Stimulated activated CD4-positive, alpha-beta T cell treated with anti-CD3 and anti-CD28 coated beads, Interleukin-1b, Interleukin-23, amount 100 ng/mL, for 24 hours (primary cell): ENCODE measurements around the gene GABRG3.

Experiments
- DNase-seq, 4 experiments: peaks; one replicate each; pipeline ENCODE4 v3.0.0-alpha.2; 2020; ENCODE audit warnings: low read depth in 4 of 4, low spot score in 1 of 4

Gene GABRG3

DNA sequence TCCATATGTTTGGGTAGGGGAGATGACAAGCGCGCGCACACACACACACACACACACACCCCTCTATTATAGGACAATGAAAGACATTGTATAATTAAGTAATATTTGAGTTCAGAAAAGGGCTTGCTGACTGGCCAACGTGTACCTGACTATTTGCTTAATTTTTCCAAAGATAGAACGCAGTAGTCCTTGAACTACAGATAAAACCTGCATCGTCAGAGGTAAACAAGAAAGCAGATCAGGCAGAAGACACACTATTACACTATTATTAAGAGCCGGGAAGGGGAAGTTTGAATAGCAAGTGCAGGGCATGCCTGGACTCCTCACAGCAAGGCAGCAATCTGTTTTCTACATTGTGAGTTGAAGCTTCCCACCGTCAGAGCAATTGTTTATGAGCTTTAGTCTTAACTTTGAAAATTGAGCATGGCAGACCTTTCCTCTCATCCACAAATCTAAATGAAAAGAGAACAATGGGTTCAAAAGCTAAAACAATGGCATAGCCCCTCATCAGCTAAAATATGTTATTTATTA, 427.7 kb downstream of the GABRG3 start:
- no peak for DNase-seq

DNA sequence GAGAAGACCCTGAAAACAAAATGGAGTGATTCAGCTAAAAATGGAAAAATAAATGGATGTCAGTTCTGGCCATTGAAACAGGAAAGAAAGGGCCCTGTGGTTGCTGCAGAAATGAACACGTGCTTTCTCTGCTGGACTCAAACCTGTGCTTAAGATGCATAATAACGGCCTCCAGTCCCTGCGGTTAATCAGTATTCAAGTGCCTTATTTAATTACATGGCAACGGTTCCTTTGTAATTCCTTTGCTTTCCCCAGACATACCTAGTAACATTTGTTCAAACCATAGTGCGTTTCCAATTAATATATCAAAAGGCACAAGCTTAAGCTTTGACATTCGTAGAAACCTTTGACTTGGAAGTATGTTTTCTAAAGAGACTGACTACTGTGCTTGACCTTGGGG, 428.3 kb downstream of the GABRG3 start:
- no peak for DNase-seq

DNA sequence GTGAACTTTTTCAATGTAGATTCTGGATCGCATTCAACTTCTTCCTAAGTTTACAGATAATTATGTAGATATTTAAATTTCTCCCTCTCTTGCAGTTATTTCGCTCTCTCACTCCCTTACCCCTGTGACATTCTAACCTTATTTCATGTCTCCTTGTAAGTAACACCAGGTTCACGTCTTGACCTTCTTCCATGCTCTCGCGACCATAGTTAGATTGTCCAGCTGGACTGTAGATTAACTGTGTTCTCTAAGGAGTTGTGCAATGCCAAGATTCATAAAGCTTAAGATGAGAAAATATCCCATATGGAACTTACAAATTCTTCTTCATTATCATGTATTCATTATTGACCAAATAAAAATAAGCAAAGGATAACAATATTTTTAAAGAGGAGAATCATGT, 430.5 kb downstream of the GABRG3 start:
- DNase-seq, result no peak

DNA sequence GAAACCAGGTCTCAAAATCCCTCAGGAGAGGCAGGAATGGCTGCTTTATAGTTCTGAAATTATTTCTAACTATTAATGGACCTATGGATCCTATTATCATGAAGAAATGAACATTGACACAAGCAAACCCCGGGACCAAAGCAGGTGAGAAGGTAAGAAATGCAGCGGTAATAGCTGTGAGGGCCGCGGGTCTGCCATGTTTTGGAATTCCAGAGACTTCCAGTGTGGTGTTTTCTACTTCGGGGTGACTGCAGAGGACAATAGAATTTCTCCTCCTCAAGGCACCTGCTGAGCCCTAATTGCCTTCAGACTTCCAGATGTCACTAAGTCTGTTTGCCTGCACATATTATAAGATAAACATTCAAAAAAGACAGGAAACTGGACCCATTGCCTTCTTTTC, 437.4 kb downstream of the GABRG3 start:
- DNase-seq, result no peak

DNA sequence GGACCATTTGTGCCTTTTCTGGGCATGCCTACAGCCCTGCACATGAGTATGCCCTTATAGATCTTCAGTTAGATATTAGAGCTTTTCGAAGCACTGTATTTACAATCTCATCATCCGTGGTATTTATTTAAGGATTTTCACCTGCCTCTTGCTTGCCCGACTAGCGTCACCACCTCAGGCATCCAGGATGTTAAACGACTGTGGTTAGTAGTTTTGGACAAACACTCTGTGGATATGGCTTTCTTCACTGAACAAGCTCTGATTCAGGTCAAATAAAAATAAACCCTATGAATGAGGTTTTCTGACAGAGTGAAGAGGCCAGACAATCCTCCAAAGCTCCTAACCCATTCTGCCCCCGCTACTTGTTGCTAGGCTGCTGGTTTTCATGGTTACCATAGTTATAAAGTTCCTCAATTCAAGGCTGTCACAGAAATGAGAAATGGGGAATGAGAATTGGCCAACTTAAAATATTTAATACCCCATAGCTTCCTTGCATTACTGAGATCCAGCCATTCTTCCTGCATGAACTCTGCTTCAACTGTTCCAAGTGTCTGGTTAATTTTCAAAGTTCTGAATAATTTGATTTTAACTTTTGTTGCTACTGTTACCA, 440.1 kb downstream of the GABRG3 start:
- DNase-seq, result no peak

DNA sequence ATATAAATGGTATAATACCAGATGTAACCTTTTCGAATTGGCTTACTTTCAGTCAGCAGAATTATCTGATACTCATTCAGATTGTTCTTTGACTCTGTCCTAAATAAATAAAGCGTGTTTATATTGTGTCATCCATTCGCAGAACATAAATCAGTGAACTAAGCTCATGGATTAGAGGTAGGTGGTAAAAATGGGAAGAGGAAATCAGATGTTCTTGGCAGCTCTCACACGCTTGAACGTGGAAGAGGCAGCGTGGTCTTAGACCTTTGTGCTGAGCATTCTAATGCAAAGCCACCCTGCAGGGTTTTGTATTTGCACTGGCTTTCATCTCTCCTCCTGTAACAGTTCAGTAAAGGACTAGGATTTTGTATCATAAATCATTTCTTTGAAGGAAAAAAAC, 441.4 kb downstream of the GABRG3 start:
- no peak for DNase-seq

DNA sequence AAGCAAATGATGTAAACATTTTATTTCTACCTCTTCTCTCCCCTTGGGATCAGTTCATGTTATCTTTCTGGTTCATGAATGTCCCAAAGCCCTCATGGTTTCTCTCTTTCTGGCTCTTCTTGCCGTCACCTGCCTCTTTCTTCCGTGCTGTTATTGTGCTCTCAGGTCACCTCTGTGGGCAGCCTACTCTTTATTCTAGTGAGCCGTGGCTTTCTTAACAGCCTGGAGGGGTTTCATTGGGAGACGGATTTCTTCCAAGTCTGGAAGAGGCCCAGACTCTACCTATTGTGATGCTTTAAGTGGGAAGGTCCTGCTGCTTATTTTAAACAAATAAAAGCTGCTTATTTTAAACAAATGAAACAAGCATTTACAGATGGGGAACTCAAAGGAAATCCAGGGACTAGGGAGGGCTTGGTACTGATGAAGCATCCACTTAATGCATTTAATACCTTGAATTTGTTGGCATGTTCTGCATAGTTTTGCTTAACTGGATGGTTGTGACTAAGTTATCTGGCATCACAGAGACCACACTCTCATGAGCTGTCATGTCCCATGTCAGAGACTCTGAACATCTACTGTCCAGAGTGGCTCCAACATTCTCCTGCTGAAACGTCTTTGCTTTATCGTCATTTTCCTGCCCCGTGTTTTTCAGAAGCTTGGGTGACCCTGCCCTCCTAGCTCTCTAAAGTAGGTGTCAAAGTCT, 443.3 kb downstream of the GABRG3 start:
- DNase-seq, result no peak

DNA sequence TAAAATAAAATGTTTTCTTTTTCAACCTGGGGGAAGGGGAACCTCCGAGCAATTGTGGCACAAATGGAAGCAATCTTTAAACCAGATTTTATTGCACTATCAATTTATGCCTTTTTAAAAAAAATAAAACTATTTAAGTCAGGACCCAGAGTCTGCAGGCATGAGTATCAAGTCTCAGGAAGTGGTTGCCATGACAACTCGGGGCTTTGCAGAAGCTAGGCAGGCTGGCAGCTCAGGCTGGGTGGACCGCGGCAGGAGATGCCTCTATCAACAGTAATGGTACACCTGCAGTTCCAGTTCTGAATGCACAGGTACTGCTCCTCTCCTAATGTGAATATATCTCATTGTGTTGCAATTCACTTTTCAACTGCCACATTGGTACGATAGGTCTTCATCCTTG, 447.7 kb downstream of the GABRG3 start:
- no peak for DNase-seq

DNA sequence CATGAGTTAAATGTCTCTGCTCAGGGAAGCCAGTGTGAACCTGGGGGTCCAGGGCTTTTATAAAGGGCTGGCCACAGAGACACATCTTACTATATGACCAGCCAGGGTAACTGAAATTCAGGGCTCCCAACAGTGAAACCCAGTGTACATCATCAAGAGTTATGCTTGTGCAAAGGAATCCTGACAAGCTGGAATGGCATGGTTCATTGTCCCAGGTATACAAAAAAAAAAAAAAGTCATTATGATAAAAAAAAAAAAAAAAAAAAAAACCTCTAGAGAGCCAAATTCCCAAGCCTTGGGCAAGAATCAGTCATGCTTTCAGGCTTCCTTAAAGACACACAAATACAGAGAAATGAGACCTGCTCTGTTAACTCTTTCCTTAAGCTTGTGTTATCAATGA, 452.0 kb downstream of the GABRG3 start:
- DNase-seq, result no peak

DNA sequence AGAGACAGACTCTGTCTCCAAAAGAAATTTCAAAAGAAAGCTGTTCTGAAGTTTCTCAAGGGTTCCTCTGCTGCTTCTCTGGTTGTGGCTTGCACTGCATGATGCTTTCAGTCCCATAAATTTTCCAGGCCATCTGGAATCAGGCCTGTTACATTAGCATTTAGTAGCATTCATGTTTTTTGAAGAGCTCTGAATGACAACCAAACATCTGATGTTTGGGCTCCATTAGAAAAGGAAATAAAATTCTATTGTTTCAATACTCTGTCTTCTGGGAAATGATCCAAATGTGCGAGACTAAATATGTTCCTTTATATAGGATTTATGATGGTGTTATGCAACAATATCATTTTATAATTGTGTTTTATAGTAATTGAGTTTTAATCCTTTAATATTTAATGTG, 455.8 kb downstream of the GABRG3 start:
- DNase-seq, result no peak

DNA sequence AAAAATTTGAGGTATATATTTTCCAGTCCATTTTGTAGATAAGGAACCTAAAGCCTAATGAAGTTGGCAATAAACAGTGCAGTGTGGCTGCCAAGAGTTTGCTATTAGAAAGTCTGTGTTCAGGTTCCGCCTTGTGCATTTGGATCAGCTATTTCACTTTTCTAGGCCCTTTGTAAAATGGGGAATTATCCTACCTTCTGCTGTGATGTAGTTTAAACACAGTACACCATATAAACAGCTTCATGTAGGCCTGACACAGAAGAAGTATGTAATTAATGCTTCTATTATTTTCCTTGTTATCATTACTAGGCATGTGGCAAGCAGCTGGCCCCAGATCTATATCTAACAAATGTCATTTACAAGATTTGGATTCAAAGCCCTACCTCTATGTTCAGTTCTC, 456.3 kb downstream of the GABRG3 start:
- DNase-seq, result no peak

DNA sequence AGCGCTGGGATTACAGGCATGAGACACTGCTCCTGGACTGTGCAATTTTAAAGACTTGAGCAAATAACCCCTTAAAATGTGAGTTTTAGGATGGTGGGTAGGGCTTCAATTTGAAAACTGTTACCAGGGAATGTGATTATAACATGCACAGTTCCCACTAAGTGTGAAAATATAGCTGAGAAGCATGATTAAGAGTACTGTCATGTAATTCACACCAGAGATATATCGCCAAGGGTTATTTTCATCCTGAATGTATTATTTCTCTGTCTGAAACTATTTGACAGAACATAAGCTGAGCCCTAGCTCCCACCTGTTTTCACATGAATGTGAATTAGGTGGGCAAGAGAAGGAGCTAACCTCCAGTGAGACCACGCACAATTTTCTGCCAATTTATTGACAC, 457.2 kb downstream of the GABRG3 start:
- DNase-seq, result no peak

DNA sequence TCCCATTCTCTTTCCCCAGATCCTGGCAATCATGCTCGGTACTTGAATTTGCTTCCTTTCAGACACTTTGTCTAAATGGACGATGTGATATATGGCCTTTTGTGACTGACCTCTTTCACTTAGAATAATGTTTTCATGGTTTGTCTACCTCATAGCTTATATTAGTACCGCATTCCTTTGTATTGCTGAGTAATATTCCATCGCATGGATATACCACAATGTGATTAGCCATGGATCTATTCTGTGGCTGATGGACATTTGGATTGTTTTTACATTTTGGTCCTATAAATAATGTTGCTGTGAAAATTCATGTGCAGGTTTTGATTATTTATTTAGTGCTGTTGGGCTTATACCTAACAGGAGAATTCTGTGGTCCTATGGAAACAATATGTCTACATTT, 458.6 kb downstream of the GABRG3 start:
- no peak for DNase-seq

DNA sequence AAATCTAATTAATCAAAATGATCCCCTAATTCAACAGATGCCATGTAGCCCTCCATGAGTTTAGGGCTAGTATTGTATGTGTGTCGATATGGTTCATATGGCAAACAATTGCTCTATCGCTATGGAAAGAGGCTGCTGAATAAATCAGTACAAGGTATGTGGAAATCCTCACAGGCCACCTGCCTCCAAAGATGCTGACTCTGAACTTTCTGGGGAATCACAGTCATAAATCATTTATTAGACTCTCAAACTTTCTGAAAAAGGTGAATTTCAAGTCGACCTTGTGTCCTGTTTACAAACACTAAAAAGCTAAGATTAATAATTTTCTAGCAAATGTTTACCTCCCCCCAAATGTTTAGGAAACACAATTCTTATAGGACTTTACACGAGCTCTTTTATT, 462.6 kb downstream of the GABRG3 start:
- no peak for DNase-seq

DNA sequence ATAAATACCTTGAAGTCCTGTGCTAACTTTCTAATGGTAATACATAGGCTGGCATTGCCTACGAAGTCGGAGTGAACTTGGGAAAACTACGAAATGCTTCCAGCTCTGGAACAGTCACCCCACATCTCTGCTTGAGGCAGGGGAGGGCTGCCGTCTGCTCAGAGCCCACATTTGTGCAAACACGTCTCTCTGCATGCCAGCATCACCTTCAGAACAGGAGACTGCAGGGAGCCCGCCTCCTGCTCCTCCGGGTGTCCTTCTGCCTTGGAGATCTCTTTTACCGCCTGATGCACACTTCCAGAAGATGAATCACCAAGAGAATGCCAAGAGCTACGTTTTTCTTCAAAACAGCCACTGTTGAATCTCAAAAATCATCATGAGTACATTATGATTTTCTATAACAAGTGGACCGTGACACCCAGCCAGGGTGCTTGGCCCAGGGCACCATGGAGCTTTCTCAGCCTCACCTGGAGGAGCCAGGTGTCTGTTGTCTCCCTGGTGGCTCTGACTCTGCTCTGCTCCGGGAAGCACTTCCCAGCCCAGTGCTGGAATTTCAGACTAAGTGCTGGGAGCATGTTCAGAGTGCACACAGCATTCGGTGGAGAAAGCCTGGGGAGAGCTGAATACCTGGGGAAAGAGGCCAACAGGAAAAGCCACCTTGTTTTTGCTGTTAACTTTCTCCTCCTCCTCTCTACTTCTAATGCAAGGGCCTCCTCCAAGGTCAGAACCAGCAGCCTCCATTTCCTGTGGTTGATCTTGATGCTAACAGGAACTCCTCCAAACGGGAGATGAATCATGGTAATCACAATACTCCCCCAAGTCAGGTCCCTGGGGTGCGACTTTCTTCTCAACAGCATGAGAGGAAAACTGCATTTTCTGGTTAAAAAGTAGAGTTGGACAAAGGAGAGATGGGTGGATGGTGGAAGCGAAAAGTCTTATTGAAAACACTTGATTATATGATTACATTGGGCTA, 467.7 kb downstream of the GABRG3 start:
- DNase-seq, result no peak

DNA sequence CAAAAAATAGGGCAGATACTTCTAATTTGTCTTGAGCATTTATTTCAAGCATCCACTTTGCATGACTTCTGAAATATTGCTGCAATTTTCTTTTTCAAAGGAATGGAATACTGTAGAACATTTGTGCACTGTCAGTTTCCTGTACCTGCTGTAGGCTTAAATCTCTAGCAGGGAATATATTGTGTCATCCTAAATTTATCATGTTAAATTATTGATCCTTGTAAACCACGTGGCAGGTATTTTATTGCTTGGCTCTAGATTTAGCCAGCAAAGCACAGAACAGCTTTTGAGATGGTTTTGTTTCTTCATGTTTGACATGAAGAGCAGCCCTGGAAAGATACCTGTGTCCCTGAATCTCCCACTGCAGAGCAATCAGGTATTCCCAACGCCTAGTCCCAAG, 470.1 kb downstream of the GABRG3 start:
- DNase-seq, result no peak

DNA sequence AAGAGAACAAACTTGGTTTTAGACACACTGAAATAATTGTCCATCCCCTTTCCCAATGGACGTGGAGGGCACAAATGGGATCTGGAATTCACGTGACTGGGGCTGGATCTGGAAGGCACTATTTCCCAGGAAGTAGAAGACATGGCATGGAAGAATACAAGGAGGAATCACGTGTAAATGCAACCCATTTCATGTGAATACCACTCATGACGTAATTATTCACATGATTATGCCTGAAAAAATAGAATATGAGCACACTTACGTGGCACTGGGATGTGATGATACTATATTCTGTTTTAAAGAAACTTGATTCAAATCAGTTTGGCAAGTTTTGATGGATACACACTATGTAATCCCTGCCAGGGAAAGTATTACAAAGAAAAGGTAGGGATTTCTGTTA, 477.3 kb downstream of the GABRG3 start:
- no peak for DNase-seq

DNA sequence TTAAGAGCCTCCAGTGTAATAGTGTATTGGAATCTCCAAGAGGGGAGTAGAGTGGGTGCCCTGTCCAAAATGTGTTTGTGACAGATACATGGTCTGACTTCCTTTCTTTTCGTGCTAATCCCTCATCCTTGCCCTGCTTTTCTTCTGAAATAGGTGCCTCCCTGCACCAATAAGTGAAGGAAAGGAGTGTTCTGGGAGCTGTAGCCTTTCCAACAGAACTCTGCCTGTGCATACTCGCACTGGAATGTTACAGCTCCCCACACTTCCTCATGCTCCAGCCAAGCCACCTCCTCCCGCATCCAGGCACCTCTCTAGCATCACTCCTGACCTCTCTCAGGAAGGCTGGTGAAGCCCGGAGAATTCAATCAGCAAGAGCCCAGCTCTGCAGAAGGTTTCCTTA, 478.0 kb downstream of the GABRG3 start:
- no peak for DNase-seq

DNA sequence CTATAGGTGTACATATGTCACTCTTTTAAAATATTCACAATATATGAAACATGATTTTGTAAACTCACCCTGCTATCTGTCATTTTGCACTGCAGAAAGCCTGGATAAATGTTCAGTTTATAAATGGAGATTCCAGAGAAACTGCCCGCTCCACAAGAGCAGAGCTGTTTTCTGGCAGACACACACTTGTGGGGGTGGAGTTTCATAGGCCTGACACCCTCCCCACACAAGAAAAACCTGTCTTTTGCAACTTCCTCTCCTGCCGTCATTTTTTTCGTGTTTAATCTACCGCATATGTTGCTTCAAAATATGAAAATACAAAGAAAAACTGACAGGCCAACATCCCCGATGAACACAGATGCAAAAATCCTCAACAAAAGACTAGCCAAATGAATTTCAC, 479.0 kb downstream of the GABRG3 start:
- DNase-seq, result no peak

DNA sequence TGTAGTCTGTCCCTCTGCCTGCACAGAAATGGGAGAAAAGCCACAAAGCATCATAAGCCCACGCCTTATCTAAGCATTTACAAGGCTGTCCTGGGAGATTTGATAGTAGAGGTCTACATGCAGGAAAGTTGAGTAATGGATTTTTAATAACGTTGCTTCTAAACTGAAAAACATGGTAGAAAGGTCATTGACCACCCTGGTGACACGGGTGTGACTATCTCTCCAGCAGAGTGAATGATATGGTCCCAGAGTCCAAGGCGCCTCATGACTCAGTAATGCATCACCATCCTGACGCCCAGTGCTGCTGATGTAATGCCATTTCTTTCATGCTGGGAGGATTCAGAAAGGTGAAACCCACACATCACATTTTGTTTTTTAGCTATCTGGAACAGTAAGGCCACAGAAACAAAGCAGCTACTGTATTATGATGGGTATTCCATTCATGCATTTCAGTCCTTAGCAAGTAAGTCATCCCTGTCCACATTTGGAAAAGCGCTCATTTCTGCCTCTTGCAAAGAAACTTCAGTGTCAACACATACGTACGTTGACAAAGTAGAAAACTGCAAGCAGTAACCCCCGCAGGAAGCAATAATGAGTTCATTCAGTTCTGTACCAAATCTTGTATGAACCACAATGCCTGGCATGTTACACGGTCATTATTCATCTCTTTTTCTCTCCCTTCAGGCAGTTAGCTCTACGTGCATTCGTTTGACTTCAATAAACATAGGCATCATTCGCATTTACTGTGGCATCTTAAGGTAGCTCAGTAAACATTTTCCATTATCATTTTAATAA, 483.5 kb downstream of the GABRG3 start:
- DNase-seq, result no peak

DNA sequence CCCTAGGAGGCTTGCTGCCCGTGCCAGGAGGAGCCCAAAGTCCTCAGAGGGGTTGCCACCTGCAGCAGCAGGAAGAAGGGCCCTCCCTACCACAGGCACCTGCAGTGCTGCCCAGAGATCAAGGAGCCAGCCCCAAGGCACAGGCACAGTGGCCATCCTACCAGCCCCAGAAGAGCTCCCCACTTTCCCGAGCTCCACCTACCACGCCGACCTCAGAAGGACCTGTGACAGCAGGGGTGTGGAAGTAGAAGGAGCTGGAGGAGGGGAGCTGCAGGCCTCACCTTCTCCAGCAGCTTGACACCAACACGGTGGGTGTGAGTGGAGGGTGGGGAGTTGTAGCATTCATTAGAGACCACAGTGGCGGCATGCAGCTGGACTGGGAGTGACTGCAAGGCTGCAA, 485.8 kb downstream of the GABRG3 start:
- DNase-seq, result no peak
